ENCODE results near the gene TWF2. TPM values are rescaled to one million over a fixed set of nuclear protein-coding genes. Genes with fewer than 3 reads are reported as not detected.

Gene TWF2
- total and polyA plus RNA-seq, 2 of the 13 experiments (the other 11 are each of a cell fraction or from before 2014, with no cell fraction given), result 45.5 to 108 TPM

GRCh38 chr3:52278510-52279069 is 39.6 kb upstream of the TWF2 start, which contains the start of gene WDR82 (continued):
- TF ChIP-seq ATF7 (IDR thresholded peaks at IDR 0.05) (peak; percentile 83), ATF7 (CRISPR knock-in tag; IDR thresholded peaks at IDR 0.05) (peak; percentile 59; the same call in 1 of the 2 replicates), MTF1 (CRISPR knock-in tag; IDR thresholded peaks at IDR 0.05) (peak; percentile 69; the same call in 1 of the 2 replicates), ZNF572 (CRISPR knock-in tag; IDR thresholded peaks at IDR 0.05) (no peak), MED1 (CRISPR knock-in tag; IDR thresholded peaks at IDR 0.05) (peak; percentile 53), KDM6A (CRISPR knock-in tag; IDR thresholded peaks at IDR 0.05; ENCODE audit: low read depth) (no peak), NR2F6 (IDR thresholded peaks at IDR 0.05) (no peak), NR2F6 (CRISPR knock-in tag; IDR thresholded peaks at IDR 0.05) (no peak), ELF3 (CRISPR knock-in tag; IDR thresholded peaks at IDR 0.05) (0 out of 2 replicates have a peak, but pooled peaks have one; percentile 4), IRX3 (CRISPR knock-in tag; IDR thresholded peaks at IDR 0.05; ENCODE audit: borderline replicate concordance, low read depth) (0 out of 2 replicates have a peak, but pooled peaks have one; percentile 39), ZBTB49 (CRISPR knock-in tag; IDR thresholded peaks at IDR 0.05; ENCODE audit: borderline replicate concordance) (no peak), U2AF1 (optimal IDR thresholded peaks at IDR 0.05; ENCODE audit: low read depth, low read length) (no peak), ZNF780A (CRISPR knock-in tag; IDR thresholded peaks at IDR 0.05) (no peak), SIX4 (CRISPR knock-in tag; IDR thresholded peaks at IDR 0.05) (no peak), ZNF530 (CRISPR knock-in tag; IDR thresholded peaks at IDR 0.05; ENCODE audit: low read depth) (no peak), GTF3A (CRISPR knock-in tag; conservative IDR thresholded peaks at IDR 0.05) (no peak), JDP2 (CRISPR knock-in tag; IDR thresholded peaks at IDR 0.05; ENCODE audit: borderline replicate concordance) (no peak), RAD51 (IDR thresholded peaks at IDR 0.05; ENCODE audit: borderline replicate concordance) (no peak), ARNTL (CRISPR knock-in tag; IDR thresholded peaks at IDR 0.05) (no peak; the same call in 1 of the 2 replicates), MIER3 (CRISPR knock-in tag; IDR thresholded peaks at IDR 0.05; ENCODE audit: borderline replicate concordance) (no peak)
- TF ChIP-seq, protein P1, sequence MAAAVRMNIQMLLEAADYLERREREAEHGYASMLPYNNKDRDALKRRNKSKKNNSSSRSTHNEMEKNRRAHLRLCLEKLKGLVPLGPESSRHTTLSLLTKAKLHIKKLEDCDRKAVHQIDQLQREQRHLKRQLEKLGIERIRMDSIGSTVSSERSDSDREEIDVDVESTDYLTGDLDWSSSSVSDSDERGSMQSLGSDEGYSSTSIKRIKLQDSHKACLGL (CRISPR knock-in tag; IDR thresholded peaks at IDR 0.05), result no peak
- TF ChIP-seq, protein P2, sequence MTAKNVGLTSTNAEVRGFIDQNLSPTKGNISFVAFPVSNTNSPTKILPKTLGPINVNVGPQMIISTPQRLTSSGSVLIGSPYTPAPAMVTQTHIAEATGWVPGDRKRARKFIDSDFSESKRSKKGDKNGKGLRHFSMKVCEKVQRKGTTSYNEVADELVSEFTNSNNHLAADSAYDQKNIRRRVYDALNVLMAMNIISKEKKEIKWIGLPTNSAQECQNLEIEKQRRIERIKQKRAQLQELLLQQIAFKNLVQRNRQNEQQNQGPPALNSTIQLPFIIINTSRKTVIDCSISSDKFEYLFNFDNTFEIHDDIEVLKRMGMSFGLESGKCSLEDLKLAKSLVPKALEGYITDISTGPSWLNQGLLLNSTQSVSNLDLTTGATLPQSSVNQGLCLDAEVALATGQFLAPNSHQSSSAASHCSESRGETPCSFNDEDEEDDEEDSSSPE (CRISPR knock-in tag; IDR thresholded peaks at IDR 0.05), result peak; percentile 77; the same call in 1 of the 2 replicates
- TF ChIP-seq, protein P3, sequence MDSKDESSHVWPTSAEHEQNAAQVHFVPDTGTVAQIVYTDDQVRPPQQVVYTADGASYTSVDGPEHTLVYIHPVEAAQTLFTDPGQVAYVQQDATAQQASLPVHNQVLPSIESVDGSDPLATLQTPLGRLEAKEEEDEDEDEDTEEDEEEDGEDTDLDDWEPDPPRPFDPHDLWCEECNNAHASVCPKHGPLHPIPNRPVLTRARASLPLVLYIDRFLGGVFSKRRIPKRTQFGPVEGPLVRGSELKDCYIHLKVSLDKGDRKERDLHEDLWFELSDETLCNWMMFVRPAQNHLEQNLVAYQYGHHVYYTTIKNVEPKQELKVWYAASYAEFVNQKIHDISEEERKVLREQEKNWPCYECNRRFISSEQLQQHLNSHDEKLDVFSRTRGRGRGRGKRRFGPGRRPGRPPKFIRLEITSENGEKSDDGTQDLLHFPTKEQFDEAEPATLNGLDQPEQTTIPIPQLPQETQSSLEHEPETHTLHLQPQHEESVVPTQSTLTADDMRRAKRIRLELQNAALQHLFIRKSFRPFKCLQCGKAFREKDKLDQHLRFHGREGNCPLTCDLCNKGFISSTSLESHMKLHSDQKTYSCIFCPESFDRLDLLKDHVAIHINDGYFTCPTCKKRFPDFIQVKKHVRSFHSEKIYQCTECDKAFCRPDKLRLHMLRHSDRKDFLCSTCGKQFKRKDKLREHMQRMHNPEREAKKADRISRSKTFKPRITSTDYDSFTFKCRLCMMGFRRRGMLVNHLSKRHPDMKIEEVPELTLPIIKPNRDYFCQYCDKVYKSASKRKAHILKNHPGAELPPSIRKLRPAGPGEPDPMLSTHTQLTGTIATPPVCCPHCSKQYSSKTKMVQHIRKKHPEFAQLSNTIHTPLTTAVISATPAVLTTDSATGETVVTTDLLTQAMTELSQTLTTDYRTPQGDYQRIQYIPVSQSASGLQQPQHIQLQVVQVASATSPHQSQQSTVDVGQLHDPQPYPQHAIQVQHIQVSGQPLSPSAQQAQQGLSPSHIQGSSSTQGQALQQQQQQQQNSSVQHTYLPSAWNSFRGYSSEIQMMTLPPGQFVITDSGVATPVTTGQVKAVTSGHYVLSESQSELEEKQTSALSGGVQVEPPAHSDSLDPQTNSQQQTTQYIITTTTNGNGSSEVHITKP (CRISPR knock-in tag; IDR thresholded peaks at IDR 0.05; ENCODE audit: low read depth), result no peak
- TF ChIP-seq, protein P4, sequence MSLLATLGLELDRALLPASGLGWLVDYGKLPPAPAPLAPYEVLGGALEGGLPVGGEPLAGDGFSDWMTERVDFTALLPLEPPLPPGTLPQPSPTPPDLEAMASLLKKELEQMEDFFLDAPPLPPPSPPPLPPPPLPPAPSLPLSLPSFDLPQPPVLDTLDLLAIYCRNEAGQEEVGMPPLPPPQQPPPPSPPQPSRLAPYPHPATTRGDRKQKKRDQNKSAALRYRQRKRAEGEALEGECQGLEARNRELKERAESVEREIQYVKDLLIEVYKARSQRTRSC (CRISPR knock-in tag; IDR thresholded peaks at IDR 0.05; ENCODE audit: low read depth), result no peak
